ENCODE results near the gene FGF22. TPM values are rescaled to one million over a fixed set of nuclear protein-coding genes. Genes with fewer than 3 reads are reported as not detected.

FGF22 gene
- total and polyA plus RNA-seq, 4 donors, result 0.10 to 0.85 (median 0.34) TPM

- Histone ChIP-seq H3K9me3 (ENCODE audit: control insufficient read depth in 4 of 4, insufficient read depth in 3 of 4, low read length in 3 of 4) (peaks cover 0 to 1% (median 0%) of the 10 kb centered on the region in 4 donors), H3K27ac (ENCODE audit: low read depth in 1 of 2, low read length in 1 of 2) (no peak overlapping the region), H3K9ac (ENCODE audit: insufficient read depth in 1 of 2, low read length in 2 of 2) (no peak overlapping the region), H3K36me3 (ENCODE audit: control insufficient read depth in 4 of 4, insufficient read depth in 4 of 4, low read length in 4 of 4) (no peaks in the 10 kb centered on the region), H3K4me3 (no peak overlapping the region), H3K4me1 (ENCODE audit: control insufficient read depth in 5 of 5, insufficient read depth in 5 of 5, low read length in 5 of 5) (peaks cover 0 to 1% (median 0%) of the 10 kb centered on the region in 5 donors), H3K27me3 (ENCODE audit: control insufficient read depth in 3 of 3, insufficient read depth in 3 of 3, low read length in 2 of 3) (peaks cover 0 to 16% (median 13%) of the 10 kb centered on the region in 3 donors)
- no peak for TF ChIP-seq CTCF (IDR thresholded peaks at IDR 0.05; ENCODE audit: control extremely low read depth, extremely low read depth)
- WGBS, 2 donors, result 87 to 90% methylated on average over 16 of the region's 16 CpGs
- ATAC-seq (ENCODE audit: insufficient read depth, low FRiP score) (no peak), DNase-seq (no peak)
These were observed 43.4 kb upstream of the FGF22 start for GRCh38 chr19:596263-596655.

- Histone ChIP-seq H3K4me1 (ENCODE audit: control insufficient read depth in 5 of 5, insufficient read depth in 5 of 5, low read length in 5 of 5) (no peaks in the 10 kb centered on the region), H3K4me3 (no peak overlapping the region), H3K27me3 (ENCODE audit: control insufficient read depth in 3 of 3, insufficient read depth in 3 of 3, low read length in 2 of 3) (peaks cover 0 to 9% (median 4%) of the 10 kb centered on the region in 3 donors), H3K36me3 (ENCODE audit: control insufficient read depth in 4 of 4, insufficient read depth in 4 of 4, low read length in 4 of 4) (no peaks in the 10 kb centered on the region), H3K9me3 (ENCODE audit: control insufficient read depth in 4 of 4, insufficient read depth in 3 of 4, low read length in 3 of 4) (no peaks in the 10 kb centered on the region), H3K27ac (ENCODE audit: low read depth in 1 of 2, low read length in 1 of 2) (no peak overlapping the region), H3K9ac (ENCODE audit: insufficient read depth in 1 of 2, low read length in 2 of 2) (no peak overlapping the region)
- 78 to 80% methylated on average over 18 of the region's 18 CpGs for WGBS, 2 donors
- TF ChIP-seq CTCF (IDR thresholded peaks at IDR 0.05; ENCODE audit: control extremely low read depth, extremely low read depth), result no peak
- ATAC-seq (ENCODE audit: insufficient read depth, low FRiP score), result no peak
- DNase-seq, result no peak
These were observed 42.0 kb upstream of the FGF22 start for GRCh38 chr19:597406-598315.

- Histone ChIP-seq H3K9ac (ENCODE audit: insufficient read depth in 1 of 2, low read length in 2 of 2) (no peak overlapping the region), H3K9me3 (ENCODE audit: control insufficient read depth in 4 of 4, insufficient read depth in 3 of 4, low read length in 3 of 4) (no peaks in the 10 kb centered on the region), H3K36me3 (ENCODE audit: control insufficient read depth in 4 of 4, insufficient read depth in 4 of 4, low read length in 4 of 4) (no peaks in the 10 kb centered on the region), H3K4me3 (no peak overlapping the region), H3K27ac (ENCODE audit: low read depth in 1 of 2, low read length in 1 of 2) (no peak overlapping the region), H3K4me1 (ENCODE audit: control insufficient read depth in 5 of 5, insufficient read depth in 5 of 5, low read length in 5 of 5) (no peaks in the 10 kb centered on the region), H3K27me3 (ENCODE audit: control insufficient read depth in 3 of 3, insufficient read depth in 3 of 3, low read length in 2 of 3) (no peaks in the 10 kb centered on the region)
- ATAC-seq (ENCODE audit: insufficient read depth, low FRiP score) (no peak), DNase-seq (no peak)
- WGBS, 2 donors, result 85 to 93% methylated on average over 28 of the region's 28 CpGs
- no peak for TF ChIP-seq CTCF (IDR thresholded peaks at IDR 0.05; ENCODE audit: control extremely low read depth, extremely low read depth)
These were observed 38.4 kb upstream of the FGF22 start for GRCh38 chr19:601310-601709.

Data from lung (tissue), 12 donors.